HG02840 (cell line): ENCODE data around the gene SRRM3.
"Not testable (repeated sequence)": the region's sequence is repeated elsewhere in the genome, so short reads cannot be mapped to it uniquely, and the experiment has no call there.

ENCODE experiments used
- ATAC-seq: cut with Tn5 transposase; IDR thresholded peaks from one replicate; pipeline ENCODE4 v1.9.1; 2021; ENCODE audit warnings: mild to moderate bottlenecking, moderate library complexity, moderate number of reproducible peaks; ENCODE audit not compliant: unreplicated experiment, low FRiP score

SRRM3 gene

GRCh38 chr7:76304888-76305375 is 103.2 kb downstream of the SRRM3 start:
- no peak for ATAC-seq

GRCh38 chr7:76308874-76309273 is 107.2 kb downstream of the SRRM3 start:
- ATAC-seq: not testable (repeated sequence)

DNA sequence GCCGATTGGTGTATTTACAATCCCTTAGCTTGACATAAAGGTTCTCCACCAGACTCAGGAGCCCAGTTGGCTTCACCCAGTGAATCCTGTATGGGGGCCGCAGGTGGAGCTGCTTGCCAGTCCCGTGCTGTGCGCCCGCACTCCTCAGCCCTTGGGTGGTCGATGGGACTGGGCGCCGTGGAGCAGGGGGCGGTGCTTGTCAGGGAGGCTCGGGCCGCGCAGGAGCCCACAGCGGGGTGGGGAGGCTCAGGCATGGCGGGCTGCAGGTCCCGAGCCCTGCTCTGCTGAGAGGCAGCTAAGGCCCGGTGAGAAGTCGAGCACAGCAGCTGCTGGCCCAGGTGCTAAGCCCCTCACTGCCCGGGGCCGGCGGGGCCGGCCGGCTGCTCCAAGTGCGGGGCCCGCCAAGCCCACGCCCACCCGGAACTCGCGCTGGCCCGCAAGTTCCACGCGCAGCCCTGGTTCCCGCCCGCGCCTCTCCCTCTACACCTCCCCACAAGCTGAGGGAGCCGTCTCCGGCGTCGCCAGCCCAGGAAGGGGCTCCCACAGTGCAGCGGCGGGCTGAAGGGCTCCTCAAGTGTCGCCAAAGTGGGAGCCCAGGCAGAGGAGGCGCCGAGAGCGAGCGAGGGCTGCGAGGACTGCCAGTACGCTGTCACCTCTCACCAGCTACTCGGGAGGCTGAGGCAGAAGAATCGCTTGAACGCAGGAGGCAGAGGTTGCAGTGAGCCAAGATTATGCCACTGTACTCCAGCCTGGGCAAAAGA is 107.8 kb downstream of the SRRM3 start:
- ATAC-seq: not testable (repeated sequence)

- no peak for ATAC-seq
These were observed 108.6 kb downstream of the SRRM3 start for GRCh38 chr7:76310102-76310957.

DNA sequence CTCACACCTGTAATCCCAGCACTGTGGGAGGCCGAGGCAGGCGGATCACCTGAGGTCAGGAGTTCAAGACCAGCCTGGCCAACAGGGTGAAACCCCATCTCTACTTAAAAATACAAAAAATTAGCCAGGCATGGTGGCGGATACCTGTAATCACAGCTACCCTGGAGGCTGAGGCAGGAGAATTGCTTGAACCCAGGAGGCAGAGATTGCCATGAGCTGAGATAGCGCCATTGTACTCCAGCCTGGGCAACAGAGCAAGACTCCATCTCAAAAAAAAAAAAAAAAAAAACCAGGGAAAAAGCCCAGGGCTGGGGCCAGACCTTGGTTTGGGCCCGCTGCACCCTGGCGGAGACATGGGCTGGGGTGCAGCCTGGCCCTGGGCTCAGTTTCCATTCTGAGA is 110.1 kb downstream of the SRRM3 start:
- ATAC-seq: not testable (repeated sequence)

DNA sequence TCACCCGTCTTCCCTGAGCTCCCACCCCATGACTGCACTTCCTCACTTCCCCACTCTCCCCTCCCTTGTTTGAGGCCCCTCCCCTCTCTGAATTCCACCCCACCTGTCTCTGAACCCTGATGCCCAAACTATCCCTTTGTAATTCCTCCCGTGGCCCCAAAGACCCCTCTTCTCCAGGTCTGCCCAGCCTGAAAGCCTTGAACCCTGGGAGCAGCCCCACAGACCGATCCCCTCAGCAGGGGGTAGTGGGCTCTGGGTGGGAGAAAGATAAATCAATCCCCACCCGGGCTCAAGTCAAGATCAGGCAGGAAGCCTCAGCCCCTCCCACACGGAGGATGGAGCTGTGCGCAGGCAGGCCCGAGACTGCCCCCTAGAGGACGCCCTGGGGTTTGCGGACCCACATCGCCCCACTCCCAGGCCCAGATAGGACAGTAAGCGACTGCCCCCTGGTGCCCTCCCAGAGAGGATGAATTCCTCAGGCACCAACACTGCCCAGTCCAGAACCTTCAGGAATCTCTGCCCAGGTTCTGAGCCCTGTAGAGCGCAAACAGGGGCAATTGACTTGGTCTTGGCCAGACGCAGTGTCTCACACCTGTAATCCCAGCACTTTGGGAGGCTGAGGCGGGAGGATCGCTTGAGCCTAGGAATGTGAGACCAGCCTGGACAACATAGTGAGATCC is 112.5 kb downstream of the SRRM3 start:
- ATAC-seq: peak; percentile 42

GRCh38 chr7:76314740-76315139 is 113.0 kb downstream of the SRRM3 start:
- ATAC-seq: not testable (repeated sequence)

DNA sequence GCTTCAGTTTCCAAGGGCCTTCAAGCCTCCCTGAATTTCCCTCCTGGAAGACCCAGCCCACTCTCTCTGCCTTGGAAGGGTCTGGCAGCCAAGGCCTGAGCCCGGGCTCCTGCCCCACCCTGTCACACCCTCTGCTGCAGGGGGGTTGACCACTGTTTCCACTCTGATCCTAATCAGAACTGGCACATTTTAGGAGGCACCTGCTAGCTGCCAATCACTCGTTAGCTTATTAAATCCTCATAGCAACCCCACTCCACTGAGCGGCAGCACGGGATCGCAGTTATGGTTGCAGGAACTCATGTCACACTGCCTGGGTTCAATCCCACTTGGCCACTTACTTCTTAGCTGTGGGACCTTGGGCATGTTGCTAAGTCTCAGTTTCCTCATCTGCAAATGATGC is 113.7 kb downstream of the SRRM3 start:
- no peak for ATAC-seq

DNA sequence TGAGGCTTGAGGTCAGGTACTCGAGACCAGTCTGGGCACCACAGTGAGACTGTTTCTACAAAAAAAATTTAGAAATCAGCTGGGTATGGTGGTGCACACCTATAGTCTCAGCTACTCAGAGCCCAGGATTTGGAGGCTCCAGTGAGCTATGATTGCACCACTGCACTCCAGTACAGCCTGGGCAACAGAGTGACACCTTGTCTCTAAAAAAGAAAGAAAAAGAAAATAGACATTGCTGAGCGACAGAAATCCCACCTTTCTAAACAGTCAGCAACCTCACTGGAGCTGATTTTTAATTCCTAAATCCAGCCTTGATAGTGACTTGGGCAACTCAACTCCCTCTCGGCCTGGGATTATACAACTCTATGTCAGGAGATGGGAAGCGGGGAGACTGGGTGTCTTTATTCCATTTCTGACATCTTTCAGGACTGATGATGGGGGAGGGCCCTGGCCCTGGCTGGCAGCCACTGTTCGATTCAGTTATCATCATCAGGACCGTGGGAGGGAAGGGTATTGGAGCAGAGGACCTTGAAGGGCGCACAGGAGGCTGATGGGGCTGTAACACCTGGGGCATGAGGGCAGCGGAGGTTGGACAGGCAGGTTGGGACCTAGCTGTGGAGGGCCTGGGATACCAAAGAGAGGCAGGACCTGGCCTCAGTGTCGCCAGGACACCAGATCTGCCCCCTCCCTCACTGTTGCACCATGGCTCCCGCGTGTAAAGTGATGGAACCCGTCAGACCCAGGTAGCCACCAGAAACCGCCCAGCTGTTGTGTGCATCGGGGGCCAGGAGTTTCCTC is 115.5 kb downstream of the SRRM3 start:
- ATAC-seq: no peak

- ATAC-seq: peak; percentile 90
These were observed 116.2 kb downstream of the SRRM3 start for GRCh38 chr7:76317782-76318487.

GRCh38 chr7:76318488-76319353 is 117.0 kb downstream of the SRRM3 start:
- peak; percentile 31 for ATAC-seq

DNA sequence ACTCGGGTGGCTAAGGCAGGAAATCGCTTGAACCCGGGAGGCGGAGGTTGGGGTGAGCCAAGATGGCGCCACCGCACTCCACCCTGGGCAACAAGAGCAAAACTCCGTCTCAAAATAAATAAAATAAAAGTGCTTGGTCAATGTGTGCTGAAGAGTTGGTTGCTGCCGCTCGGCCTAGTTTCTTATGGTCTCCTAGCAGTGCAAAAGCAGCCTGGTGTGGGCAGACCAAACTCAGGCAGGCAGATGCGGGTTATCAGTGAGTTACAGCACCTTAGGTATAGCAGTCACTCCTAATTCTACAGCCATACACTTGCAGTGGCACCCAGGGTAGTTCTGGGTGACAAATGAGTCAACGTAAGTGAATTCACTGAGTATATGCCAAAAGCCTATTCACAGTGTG is 123.4 kb downstream of the SRRM3 start:
- no peak for ATAC-seq

GRCh38 chr7:76325811-76326210 is 124.1 kb downstream of the SRRM3 start:
- no peak for ATAC-seq

DNA sequence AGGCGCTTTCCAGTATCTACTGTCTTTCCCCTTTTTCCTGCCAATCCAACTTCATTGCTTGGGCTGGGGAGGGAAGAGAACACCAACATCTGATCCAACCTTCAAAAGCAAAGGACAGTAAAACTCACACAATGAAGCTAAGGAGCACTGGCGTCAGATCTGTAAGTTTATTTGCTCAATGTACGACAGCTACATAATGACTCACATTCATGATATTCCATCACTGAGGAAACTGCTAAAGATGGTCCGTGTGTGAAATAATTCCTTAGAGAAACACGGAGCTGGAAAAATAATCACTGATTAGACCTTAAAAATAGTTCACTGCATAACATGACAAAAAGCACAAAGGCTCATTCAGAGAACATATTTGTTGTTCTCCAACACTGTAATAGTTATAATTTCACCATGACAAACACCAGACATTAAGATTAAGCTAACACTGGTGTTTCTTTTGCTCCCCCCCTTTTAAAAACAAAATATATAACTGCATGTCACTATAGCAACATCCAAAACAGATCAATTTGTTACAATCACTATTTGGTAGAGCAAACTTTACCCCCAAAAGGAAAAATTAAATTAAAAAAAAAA is 125.0 kb downstream of the SRRM3 start:
- ATAC-seq: no peak

- no peak for ATAC-seq
These were observed 125.9 kb downstream of the SRRM3 start for GRCh38 chr7:76327610-76328009.

- no peak for ATAC-seq
These were observed 126.7 kb downstream of the SRRM3 start for GRCh38 chr7:76328389-76328788.

- ATAC-seq: no peak
These were observed 127.8 kb downstream of the SRRM3 start for GRCh38 chr7:76329479-76329878.

DNA sequence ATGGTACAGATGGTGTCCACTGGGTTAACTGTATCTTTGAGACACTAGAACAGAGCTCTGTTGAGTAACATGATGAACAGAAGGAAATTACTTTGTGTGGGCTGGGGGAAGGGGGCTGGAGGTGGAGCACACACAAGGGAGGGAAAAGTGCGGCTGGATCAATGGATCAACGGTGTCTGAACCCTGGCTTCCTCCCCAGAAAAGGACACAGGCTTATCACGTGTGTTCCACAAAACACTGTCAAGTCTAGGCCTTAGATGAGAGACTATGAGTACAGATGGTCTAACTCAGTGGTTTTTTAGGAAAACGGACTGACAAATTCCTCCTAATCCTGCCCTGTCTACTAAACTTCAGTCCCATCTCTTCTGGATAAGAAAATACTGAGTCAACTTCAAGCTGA is 128.6 kb downstream of the SRRM3 start:
- no peak for ATAC-seq
